HG02642 (cell line): ENCODE results near the gene HPCAL4.

ENCODE experiments used
- ATAC-seq: cut with Tn5 transposase; IDR thresholded peaks from one replicate; pipeline ENCODE4 v1.9.1; 2021; ENCODE audit warnings: mild to moderate bottlenecking; ENCODE audit not compliant: unreplicated experiment, poor library complexity

The HPCAL4 gene

DNA sequence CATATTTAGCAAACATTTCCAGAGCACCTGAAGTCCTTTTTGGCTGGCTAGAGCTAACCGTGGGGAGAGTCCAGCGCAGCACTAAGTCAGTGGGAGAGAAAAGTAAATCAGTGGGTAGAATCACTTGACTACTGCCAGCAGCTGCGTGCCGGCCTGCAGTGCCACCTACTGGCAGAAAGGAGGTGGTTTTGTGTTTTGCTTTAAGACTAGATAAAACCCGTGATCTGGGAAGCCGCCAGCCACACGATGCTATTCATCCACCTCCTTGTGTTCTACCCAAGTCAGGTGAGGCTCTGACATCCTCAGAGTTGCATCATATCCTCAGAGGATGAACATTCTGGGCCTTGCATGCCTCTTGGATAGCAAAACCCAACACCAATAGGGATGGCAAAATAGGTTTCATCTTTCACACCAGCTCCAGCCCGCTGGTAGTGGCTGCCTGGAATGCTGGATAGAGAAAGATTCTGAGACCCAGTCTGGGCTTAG lies 37.6 kb downstream of the HPCAL4 start:
- ATAC-seq, result peak; percentile 46

DNA sequence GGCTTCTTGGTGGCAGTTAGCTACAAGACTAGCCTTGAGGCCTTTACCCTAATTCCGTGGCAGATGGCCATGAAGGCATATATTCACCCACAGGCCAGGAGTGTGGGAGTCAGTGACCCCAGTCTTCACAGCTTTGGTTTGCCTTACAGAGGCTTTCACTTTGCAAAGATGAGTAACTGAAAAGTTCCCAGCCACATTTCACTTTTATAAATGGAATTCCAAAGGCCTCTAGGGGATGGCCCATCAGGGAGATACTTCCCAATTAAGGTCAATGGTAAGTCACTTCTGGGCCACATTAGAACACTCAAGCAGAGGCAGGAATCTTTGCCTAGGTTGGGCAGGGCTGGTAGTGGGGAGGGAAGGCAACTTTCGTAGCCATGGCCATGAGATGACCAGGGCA lies 38.7 kb downstream of the HPCAL4 start:
- no peak for ATAC-seq

- no peak for ATAC-seq
Measured at GRCh38 chr1:39652105-39652504, 39.1 kb downstream of the HPCAL4 start.

DNA sequence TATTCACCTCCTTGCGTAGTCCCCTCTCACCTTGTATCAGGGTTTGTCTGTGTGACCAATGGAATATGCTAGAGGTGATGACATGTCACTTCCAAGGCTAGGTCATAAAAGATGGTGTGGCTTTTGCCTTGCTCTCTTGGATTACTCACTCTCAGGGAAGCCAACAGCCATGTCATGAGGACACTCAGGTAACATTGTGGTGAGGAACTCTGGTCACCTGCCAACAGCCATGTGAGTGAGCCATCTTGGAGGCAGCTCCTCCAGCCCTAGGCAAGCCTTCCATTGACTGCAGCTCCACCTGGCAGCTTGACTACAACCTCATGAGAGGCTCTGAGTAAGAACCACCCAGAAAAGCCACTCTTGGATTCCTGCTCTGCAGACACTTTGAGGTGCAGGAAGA lies 40.8 kb downstream of the HPCAL4 start:
- no peak for ATAC-seq

GRCh38 chr1:39649636-39650185 lies 41.5 kb downstream of the HPCAL4 start:
- no peak for ATAC-seq

DNA sequence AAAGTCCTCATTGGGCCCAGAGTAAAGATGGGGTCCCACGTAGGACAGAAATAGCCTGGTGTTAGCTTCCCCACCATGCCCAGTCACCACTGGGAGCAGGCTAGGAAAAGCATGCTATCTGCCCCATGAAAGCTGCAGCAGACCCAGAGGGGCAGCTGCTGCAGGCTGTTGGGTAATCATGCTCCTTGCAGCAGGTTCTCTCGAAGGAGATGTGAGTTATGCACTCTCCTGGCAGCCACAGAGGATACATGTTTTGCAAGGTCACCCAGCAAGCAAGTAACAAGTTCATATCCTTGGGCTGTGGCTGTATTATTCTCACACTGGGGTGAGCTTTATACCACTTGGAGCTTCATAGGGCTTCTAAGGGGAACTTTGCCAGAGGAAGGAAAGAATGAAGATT lies 42.7 kb downstream of the HPCAL4 start:
- ATAC-seq, result no peak

DNA sequence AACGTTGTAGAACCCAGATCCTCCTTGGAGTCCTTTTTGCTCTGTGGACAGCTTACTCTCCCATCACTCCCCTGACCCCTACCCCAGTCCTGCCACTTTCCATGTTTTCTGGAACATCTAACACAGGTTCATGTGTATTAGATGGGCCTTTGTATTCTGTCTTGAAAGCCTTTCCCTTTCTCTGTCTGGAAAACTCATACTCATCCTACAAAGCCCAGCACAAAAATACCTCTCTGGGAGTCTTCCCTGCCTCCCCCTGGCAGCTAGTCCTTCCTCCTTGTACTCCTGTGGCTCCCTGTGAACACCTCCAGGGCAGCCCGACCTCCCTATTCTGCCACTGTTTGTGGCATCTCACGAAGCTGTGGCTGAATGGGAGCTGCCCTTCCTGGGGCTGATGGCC lies 44.0 kb downstream of the HPCAL4 start:
- ATAC-seq, result no peak

- no peak for ATAC-seq
Measured at GRCh38 chr1:39646232-39647081, 44.8 kb downstream of the HPCAL4 start.

DNA sequence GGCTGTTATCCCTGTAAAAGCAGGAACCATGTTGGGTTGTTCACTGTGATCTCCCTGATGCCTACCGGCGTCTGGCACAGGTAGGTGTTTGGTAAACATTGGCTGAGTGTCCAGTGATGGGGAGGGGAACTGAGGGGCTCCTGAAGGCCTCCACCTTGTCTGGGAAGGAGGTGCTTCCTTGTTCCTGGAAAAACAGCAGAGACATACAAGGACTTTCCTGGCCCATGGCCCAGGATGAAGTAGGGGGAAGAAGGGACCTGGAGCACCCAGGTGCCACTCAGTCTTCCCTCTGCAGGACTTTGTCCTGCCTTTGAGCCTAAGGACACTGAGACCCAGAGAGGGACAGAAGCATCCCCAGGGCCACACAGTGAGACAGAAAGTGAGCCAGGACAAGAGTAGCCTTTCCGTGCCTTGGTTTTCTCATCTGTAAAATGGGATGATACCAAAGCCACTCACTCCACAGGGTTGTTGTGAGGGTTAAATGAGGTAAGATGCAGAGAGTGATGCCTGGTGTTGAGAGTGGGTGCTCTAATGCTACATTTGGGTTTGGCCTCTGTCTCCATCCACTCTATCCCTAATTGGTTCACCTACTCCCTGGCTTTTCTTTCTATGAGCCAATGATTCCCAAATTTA lies 45.7 kb downstream of the HPCAL4 start:
- no peak for ATAC-seq

DNA sequence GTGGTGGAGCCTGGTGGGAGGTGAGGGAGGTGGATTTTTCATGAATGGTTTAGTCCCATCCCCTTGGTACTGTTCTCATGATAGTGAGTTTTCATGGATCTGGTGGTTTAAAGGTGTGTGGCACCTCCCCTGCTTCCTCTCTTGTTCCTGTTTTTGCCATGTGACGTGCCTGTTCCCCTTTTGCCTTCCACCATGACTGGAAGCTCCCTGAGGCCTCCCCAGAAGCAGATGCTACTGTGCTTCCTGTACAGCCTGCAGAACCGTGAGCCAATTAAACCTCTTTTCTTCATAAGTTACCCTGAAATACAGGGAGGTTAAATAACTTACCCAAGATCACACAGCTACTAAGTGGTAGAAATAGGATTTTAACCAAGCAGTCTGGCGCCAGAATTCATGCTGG lies 47.5 kb downstream of the HPCAL4 start:
- no peak for ATAC-seq

GRCh38 chr1:39642796-39643195 lies 48.4 kb downstream of the HPCAL4 start:
- ATAC-seq, result no peak

DNA sequence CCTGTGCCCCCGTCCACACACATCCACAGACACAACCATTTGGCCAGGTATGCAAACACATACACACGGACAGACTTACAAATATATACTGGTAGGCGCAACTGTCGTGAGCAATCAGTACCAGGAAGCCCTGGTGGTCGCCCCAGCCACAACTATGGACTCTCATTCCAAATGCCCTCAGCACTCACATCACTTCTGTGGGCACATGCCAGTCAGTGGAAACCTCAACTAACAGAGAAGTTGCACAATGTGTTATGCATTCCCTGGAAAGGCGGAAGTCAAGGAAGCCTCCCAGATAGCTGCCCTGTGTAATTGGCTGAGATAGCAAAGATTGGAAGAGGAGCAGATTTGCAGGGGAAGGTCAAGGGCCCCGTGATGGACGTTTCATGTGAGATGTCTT lies 50.4 kb downstream of the HPCAL4 start:
- no peak for ATAC-seq

DNA sequence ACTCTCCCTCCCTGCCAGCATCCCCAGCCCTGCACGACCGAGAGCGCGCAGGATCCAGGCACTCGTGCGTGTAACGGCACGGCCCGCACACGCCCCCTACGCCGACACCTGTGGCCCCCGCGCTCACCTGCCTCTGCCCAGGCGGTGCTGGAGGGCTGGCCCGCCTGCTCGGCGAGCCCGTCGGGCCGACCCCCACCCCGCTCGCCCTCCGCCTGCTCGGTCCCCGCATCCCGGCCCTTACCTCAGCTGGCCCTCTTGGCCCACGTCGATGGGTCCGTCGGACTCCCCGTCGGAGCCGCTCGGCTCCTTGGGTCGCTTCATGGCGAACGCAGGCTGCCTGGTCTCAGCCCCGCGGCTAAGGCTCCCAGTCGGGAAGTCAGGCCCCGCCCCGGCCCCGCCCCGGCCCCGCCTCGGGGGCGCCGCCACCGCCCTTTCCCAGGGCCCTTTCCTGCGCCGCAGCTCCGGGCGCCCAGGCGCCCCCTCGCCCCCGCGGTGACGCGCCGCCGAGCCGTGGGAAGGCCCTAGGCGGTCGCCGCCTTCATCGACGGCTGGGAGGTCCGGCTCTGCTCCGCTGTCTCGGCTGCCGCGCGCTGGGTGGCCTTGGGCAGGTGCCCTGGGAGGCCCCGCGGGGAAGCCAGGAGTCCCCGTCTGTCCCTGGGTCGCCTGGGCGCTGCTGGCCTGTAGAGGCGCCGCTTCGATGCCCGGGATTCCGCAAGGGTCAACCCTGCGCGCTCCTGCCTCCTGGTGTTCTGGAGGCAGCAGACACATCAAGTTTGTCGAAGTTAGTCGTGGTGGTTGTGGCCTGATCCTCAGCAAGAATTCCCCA lies 51.7 kb downstream of the HPCAL4 start, which contains the start of gene HEYL:
HEYL (minus strand) TSS at position 339 of the 826 bp plus-strand sequence; CDS start at position 321, 18 bp downstream.
- ATAC-seq, result no peak

DNA sequence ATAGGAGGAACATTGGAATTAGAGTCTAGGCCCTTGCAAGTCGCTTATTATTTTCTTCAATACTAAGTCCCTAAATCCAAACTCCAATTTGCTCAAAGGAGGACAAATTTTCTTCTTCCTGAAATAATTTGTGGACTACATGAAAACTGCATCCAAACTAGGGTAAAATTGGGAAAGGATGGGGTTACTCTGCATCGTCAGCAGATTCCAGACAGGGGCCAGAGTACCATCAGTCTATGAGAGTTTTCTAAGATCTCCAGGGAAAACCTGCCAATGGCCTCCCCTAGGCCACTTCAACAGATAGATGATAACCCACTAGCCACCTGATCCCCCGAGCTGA lies 52.3 kb downstream of the HPCAL4 start:
- ATAC-seq, result no peak

DNA sequence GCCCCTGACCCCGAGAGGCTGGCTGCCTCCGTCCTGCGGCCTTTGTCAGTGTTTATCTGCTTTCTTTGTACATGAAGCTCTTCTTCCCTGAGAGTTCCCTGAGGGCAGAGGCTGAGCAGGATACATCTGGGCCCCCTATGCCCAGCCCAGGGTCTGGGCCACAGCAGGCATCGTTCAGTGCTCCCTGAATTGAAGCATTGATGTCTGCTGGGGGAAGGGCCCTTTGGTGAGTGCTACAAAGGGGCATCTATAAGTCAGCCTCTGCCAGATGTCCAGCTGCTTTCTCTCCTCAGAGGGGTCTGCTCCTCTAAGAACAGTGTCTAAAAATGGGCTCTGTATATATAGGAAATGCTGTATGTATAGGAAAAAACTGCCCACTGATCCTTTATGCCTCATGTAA lies 53.9 kb downstream of the HPCAL4 start:
- ATAC-seq, result no peak

DNA sequence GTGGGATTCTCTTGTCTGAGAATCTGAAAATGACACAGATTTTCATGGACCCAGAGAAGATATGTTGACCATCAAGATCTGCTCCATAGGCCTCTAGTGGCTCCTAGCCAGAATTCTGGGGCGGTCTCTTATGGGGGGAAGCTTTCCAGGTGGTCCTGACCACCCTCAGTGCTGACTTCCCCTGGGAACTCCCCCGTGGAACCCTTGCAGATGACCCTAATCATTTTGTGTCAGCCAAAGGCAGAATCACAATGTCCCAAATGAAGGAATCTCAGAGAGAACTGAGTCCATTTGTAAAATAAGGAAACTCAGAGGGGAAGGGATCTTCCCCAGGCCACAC lies 55.4 kb downstream of the HPCAL4 start:
- ATAC-seq, result no peak

GRCh38 chr1:39635205-39635870 lies 55.9 kb downstream of the HPCAL4 start:
- no peak for ATAC-seq

- no peak for ATAC-seq
Measured at GRCh38 chr1:39633422-39633821, 57.8 kb downstream of the HPCAL4 start.

- ATAC-seq, result no peak
Measured at GRCh38 chr1:39632682-39633417, 58.4 kb downstream of the HPCAL4 start.

GRCh38 chr1:39632323-39632681 lies 58.9 kb downstream of the HPCAL4 start:
- ATAC-seq, result no peak
